ENCODE results near the gene PNMA1.

- no peak for TF ChIP-seq CTCF (IDR thresholded peaks at IDR 0.05; ENCODE audit: low read depth, low read length)
- no peak for TF ChIP-seq EZH2phosphoT487 (IDR thresholded peaks at IDR 0.05; ENCODE audit: low read depth)
Observed at GRCh38 chr14:73732006-73732405, 17.8 kb upstream of the PNMA1 start.

All from OCI-LY3 (cell line).